ENCODE data around the gene HTR1B. TPM values are rescaled to one million over a fixed set of nuclear protein-coding genes. Genes with fewer than 3 reads are reported as not detected.

The HTR1B gene
- total RNA-seq (2012; rRNA removed), result under 0.01 and 0.25 TPM in 2 replicates

GRCh38 chr6:77463308-77463860 lies at the start of gene HTR1B:
Gene HTR1B, minus strand, starts transcription at chr6:77463491. Its CDS starts 88 bp downstream, at chr6:77463403.
- Histone ChIP-seq H3K4me1 (ENCODE audit: control insufficient read depth, insufficient read depth, low read length) (peaks cover 32% of the 10 kb centered on the region), H3K27me3 (ENCODE audit: control insufficient read depth, insufficient read depth, low read length) (peaks cover 34% of the 10 kb centered on the region), H3K4me3 (ENCODE audit: low read length) (peak within 1 kb of the TSS; percentile 71)

DNA sequence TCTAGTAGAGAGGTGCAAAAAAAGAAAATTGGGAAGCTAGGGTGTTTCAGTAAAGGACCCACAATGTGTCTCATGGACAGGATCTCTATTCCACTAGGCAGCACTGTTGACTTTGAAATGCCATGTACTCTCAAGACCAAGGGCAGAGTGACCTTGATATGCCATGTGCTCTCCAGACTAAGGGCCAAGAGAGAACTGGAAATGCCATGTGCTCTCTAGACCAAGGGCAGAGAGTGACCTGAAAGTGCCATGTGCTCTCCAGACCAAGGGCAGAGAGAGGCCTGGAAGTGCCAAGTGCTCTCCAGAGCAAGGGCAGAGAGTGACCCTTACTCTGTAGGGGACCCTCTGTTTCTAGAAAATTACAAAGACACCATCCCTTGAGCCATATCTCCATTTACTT lies 49.3 kb upstream of the HTR1B start:
- no peaks in the 10 kb centered on the region for H3K36me3 ChIP-seq (ENCODE audit: insufficient read depth, low read length)
- H3K9me3 ChIP-seq (replicated peaks; ENCODE audit: low read length), result no peaks in the 10 kb centered on the region
- H3K4me1 ChIP-seq (ENCODE audit: control insufficient read depth, insufficient read depth, low read length), result no peaks in the 10 kb centered on the region
- H3K4me3 ChIP-seq (ENCODE audit: low read length), result no peak overlapping the region
- H3K9ac ChIP-seq (ENCODE audit: low read depth, low read length), result no peak overlapping the region
- no peaks in the 10 kb centered on the region for H3K27me3 ChIP-seq (ENCODE audit: control insufficient read depth, insufficient read depth, low read length)
- H3K4me2 ChIP-seq (ENCODE audit: low read length), result no peak overlapping the region

More at GRCh38 chr6:77463308-77463860, at the start of gene HTR1B:
- Histone ChIP-seq H3K9ac (ENCODE audit: low read depth, low read length) (peak within 1 kb of the TSS; percentile 31), H3K4me2 (ENCODE audit: low read length) (peak within 1 kb of the TSS; percentile 85), H3K36me3 (ENCODE audit: insufficient read depth, low read length) (no peaks in the 10 kb centered on the region), H3K9me3 (replicated peaks; ENCODE audit: low read length) (no peaks in the 10 kb centered on the region)

DNA sequence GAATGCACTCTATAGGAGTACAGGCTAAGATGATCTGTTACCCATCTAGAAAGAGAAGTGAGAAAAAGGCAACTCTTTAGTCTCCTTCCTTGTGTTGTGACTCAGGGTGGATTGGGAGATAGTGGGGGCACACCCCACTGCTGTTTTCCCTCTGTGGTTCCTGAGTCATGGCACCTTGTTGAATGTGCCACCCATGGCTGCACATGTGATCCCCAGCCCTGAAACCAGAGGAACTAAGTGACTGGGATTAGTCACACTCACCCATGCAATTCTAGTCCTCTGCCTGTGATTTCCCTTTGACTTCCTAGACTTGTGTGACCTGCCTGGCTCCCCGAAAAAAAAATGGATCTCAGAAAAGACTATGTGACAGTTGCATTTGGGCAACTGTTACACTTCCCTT lies 48.6 kb upstream of the HTR1B start:
- no peak overlapping the region for H3K4me3 ChIP-seq (ENCODE audit: low read length)
- no peaks in the 10 kb centered on the region for H3K27me3 ChIP-seq (ENCODE audit: control insufficient read depth, insufficient read depth, low read length)
- no peaks in the 10 kb centered on the region for H3K4me1 ChIP-seq (ENCODE audit: control insufficient read depth, insufficient read depth, low read length)
- H3K9ac ChIP-seq (ENCODE audit: low read depth, low read length), result no peak overlapping the region
- no peaks in the 10 kb centered on the region for H3K9me3 ChIP-seq (replicated peaks; ENCODE audit: low read length)
- H3K4me2 ChIP-seq (ENCODE audit: low read length), result no peak overlapping the region
- H3K36me3 ChIP-seq (ENCODE audit: insufficient read depth, low read length), result no peaks in the 10 kb centered on the region

DNA sequence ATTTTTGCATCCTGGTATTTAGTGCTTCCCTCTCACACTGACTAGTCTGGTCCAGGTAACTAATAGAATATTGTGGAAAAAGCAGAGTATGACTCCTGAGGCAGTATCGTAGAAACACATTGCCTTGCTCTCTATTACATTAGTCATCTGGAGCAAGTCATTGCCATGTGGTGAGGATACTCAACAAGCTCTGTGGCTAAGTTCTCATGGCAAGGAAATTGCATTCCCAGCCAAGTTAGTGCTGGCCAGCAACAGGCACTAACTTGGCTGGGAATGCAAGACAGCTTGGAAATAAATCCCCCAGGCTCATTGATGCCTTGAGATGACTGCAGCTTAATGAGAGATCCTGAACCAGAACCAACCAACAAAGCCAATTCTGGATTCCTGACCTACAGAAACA lies 39.7 kb upstream of the HTR1B start:
- Histone ChIP-seq H3K4me1 (ENCODE audit: control insufficient read depth, insufficient read depth, low read length) (no peaks in the 10 kb centered on the region), H3K4me2 (ENCODE audit: low read length) (no peak overlapping the region), H3K9me3 (replicated peaks; ENCODE audit: low read length) (no peaks in the 10 kb centered on the region), H3K9ac (ENCODE audit: low read depth, low read length) (no peak overlapping the region), H3K27me3 (ENCODE audit: control insufficient read depth, insufficient read depth, low read length) (no peaks in the 10 kb centered on the region), H3K36me3 (ENCODE audit: insufficient read depth, low read length) (no peaks in the 10 kb centered on the region), H3K4me3 (ENCODE audit: low read length) (no peak overlapping the region)

- Histone ChIP-seq H3K4me3 (ENCODE audit: low read length) (no peak overlapping the region), H3K4me2 (ENCODE audit: low read length) (no peak overlapping the region), H3K36me3 (ENCODE audit: insufficient read depth, low read length) (no peaks in the 10 kb centered on the region), H3K4me1 (ENCODE audit: control insufficient read depth, insufficient read depth, low read length) (no peaks in the 10 kb centered on the region), H3K9ac (ENCODE audit: low read depth, low read length) (no peak overlapping the region), H3K27me3 (ENCODE audit: control insufficient read depth, insufficient read depth, low read length) (no peaks in the 10 kb centered on the region), H3K9me3 (replicated peaks; ENCODE audit: low read length) (no peaks in the 10 kb centered on the region)
Observed at GRCh38 chr6:77492530-77492929, 29.2 kb upstream of the HTR1B start.

DNA sequence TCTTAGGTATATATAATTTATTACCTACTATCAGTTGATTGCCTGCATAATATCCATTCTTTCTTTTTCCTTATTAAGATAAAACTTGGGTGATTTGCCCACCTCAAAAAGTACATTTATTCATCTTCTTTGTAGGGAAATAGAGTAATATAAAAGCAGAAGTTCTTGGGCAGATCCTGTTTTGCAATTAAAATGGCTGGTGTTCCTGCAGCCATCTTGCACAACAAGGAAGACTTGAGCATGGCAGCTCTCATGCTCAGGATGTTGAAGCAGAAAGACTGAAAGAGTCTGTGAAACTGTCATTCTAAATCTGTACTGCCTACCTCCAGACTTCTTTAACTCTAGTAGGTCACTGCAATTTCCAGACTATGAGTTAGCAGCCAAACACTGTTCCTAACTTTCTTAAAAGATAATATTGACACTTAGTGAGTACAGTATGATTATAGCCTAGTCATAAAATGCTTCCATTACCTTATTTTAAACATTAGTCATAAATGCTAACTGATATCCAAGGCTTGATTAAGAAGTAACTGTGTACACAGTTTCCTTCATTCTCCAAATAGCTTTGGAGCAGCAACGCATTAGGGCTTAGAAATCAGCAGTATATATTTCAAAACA lies 24.6 kb upstream of the HTR1B start:
- Histone ChIP-seq H3K9me3 (replicated peaks; ENCODE audit: low read length) (no peaks in the 10 kb centered on the region), H3K4me3 (ENCODE audit: low read length) (no peak overlapping the region), H3K27me3 (ENCODE audit: control insufficient read depth, insufficient read depth, low read length) (no peaks in the 10 kb centered on the region), H3K9ac (ENCODE audit: low read depth, low read length) (no peak overlapping the region), H3K4me2 (ENCODE audit: low read length) (no peak overlapping the region), H3K36me3 (ENCODE audit: insufficient read depth, low read length) (no peaks in the 10 kb centered on the region), H3K4me1 (ENCODE audit: control insufficient read depth, insufficient read depth, low read length) (no peaks in the 10 kb centered on the region)

GRCh38 chr6:77482981-77483380 lies 19.7 kb upstream of the HTR1B start:
- no peaks in the 10 kb centered on the region for H3K4me1 ChIP-seq (ENCODE audit: control insufficient read depth, insufficient read depth, low read length)
- H3K9ac ChIP-seq (ENCODE audit: low read depth, low read length), result no peak overlapping the region

DNA sequence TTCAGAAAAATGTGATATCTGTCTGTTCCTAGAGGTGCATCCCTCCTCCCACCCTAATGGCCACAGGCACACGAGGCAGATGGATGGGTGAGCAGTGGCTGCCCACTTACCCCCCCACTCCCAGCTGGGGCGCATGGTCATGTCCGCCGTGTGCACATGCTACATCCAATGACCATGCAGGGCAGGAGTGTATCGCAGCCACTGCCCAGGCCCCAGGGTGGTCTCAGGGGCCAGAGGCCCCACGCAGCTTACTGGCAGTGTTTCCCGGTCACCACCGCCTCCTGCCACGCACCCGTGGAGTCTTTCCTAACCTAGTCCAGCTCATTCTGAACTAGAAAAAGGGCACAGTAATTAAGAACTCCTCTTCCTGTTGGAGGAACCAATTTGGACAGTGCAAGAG lies 11.7 kb upstream of the HTR1B start:
- Histone ChIP-seq H3K9me3 (replicated peaks; ENCODE audit: low read length) (no peaks in the 10 kb centered on the region), H3K4me2 (ENCODE audit: low read length) (no peak overlapping the region), H3K4me1 (ENCODE audit: control insufficient read depth, insufficient read depth, low read length) (no peaks in the 10 kb centered on the region)

More at GRCh38 chr6:77482981-77483380, 19.7 kb upstream of the HTR1B start:
- H3K4me2 ChIP-seq (ENCODE audit: low read length), result no peak overlapping the region
- H3K36me3 ChIP-seq (ENCODE audit: insufficient read depth, low read length), result no peaks in the 10 kb centered on the region
- no peak overlapping the region for H3K4me3 ChIP-seq (ENCODE audit: low read length)
- H3K27me3 ChIP-seq (ENCODE audit: control insufficient read depth, insufficient read depth, low read length), result no peaks in the 10 kb centered on the region
- H3K9me3 ChIP-seq (replicated peaks; ENCODE audit: low read length), result no peaks in the 10 kb centered on the region

GRCh38 chr6:77474286-77474956 lies 11.1 kb upstream of the HTR1B start:
- H3K4me2 ChIP-seq (ENCODE audit: low read length), result no peak overlapping the region
- no peak overlapping the region for H3K9ac ChIP-seq (ENCODE audit: low read depth, low read length)
- H3K4me1 ChIP-seq (ENCODE audit: control insufficient read depth, insufficient read depth, low read length), result no peaks in the 10 kb centered on the region
- no peaks in the 10 kb centered on the region for H3K27me3 ChIP-seq (ENCODE audit: control insufficient read depth, insufficient read depth, low read length)
- H3K9me3 ChIP-seq (replicated peaks; ENCODE audit: low read length), result no peaks in the 10 kb centered on the region
- H3K4me3 ChIP-seq (ENCODE audit: low read length), result no peak overlapping the region
- H3K36me3 ChIP-seq (ENCODE audit: insufficient read depth, low read length), result no peaks in the 10 kb centered on the region

More for the DNA sequence above, 11.7 kb upstream of the HTR1B start:
- H3K27me3 ChIP-seq (ENCODE audit: control insufficient read depth, insufficient read depth, low read length), result no peaks in the 10 kb centered on the region
- H3K36me3 ChIP-seq (ENCODE audit: insufficient read depth, low read length), result no peaks in the 10 kb centered on the region
- H3K9ac ChIP-seq (ENCODE audit: low read depth, low read length), result no peak overlapping the region
- H3K4me3 ChIP-seq (ENCODE audit: low read length), result no peak overlapping the region

GRCh38 chr6:77470983-77471382 lies 7.7 kb upstream of the HTR1B start:
- Histone ChIP-seq H3K9me3 (replicated peaks; ENCODE audit: low read length) (no peaks in the 10 kb centered on the region), H3K4me2 (ENCODE audit: low read length) (no peak overlapping the region), H3K4me1 (ENCODE audit: control insufficient read depth, insufficient read depth, low read length) (peaks cover 7% of the 10 kb centered on the region)

GRCh38 chr6:77468939-77469338 lies 5.6 kb upstream of the HTR1B start:
- Histone ChIP-seq H3K4me2 (ENCODE audit: low read length) (no peak overlapping the region), H3K9ac (ENCODE audit: low read depth, low read length) (no peak overlapping the region), H3K9me3 (replicated peaks; ENCODE audit: low read length) (no peaks in the 10 kb centered on the region), H3K27me3 (ENCODE audit: control insufficient read depth, insufficient read depth, low read length) (peaks cover 14% of the 10 kb centered on the region), H3K4me3 (ENCODE audit: low read length) (no peak overlapping the region), H3K36me3 (ENCODE audit: insufficient read depth, low read length) (no peaks in the 10 kb centered on the region), H3K4me1 (ENCODE audit: control insufficient read depth, insufficient read depth, low read length) (peaks cover 14% of the 10 kb centered on the region)

More at GRCh38 chr6:77470983-77471382, 7.7 kb upstream of the HTR1B start:
- Histone ChIP-seq H3K9ac (ENCODE audit: low read depth, low read length) (no peak overlapping the region), H3K36me3 (ENCODE audit: insufficient read depth, low read length) (no peaks in the 10 kb centered on the region), H3K27me3 (ENCODE audit: control insufficient read depth, insufficient read depth, low read length) (no peaks in the 10 kb centered on the region), H3K4me3 (ENCODE audit: low read length) (no peak overlapping the region)
